Esophagus muscularis mucosa (tissue), 3 donors: Measurements from ENCODE around the gene NOS3.

Source experiments
- CTCF ChIP-seq, 3 experiments: fragments of 200-600 bp in 2 of 3; fragments of 450-650 bp in 1 of 3; sonication (generic) in 2 of 3; IDR thresholded peaks; one replicate each; pipeline ENCODE4 v1.5.1; 2017 to 2019; ENCODE audit warnings: antibody characterized with exemption in 3 of 3, mild to moderate bottlenecking in 2 of 3, moderate library complexity in 1 of 3
- POLR2A ChIP-seq: fragments of 450-650 bp; IDR thresholded peaks from one replicate; pipeline ENCODE4 v1.6.1; 2017; ENCODE audit warnings: antibody characterized with exemption, moderate library complexity, mild to moderate bottlenecking, low read depth
- POLR2AphosphoS5 ChIP-seq, 2 donors: sonication (generic); formaldehyde crosslinking; IDR thresholded peaks; one replicate each; pipeline ENCODE4 v1.6.1; 2017; ENCODE audit warnings: antibody characterized with exemption in 2 of 2

GRCh38 chr7:150953061-150953997 lies 37.5 kb upstream of the NOS3 start:
- no peak for TF ChIP-seq CTCF (IDR thresholded peaks at IDR 0.05)
- no peak for TF ChIP-seq POLR2A
- TF ChIP-seq POLR2AphosphoS5 (IDR thresholded peaks at IDR 0.05), result no peak
